Measurements from ENCODE around the gene CLEC18B.
"Not testable (repeated sequence)": the region's sequence is repeated elsewhere in the genome, so short reads cannot be mapped to it uniquely, and the experiment has no call there.

The CLEC18B gene

DNA sequence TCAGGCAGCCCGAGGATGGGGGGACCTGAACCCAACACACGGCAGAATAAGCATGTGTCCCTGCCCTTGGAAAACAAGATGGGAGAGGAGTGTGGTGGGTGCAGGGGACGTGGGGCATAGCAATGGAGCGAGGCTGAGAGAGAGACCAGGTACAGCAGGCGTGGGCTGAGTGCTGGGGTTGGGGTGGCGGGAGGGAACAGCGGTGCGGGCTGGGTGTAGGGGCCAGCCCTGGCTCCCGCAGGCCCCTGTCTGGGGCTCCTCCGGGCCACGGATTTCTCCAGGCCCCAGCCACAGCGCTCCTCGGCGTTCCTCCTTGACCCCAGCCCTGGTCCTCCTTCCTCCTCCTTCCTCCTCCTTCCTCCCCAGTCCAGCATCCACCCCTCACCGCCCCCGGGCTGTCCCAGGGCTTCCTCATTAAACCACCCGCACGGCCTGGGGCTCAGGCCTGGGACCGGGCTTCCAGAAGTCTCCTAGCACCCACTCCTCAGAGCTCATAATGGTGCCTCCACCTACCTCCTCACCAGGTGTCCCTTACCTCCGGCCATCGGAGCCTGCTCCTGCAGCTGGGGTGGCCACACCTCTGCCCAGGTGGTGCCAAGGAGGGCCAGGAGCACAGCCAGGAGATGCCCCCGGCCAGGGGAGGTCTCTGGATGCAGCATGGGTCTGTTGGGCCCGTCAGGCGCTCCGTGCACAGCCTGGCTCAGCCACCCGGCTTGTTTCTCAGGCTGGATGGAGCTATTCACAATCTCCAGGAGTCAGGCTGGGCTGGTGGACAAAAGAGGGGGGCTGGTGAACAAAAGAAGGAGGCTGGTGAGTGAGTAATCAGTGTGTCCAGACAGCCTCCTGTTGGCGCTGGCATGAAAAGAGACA lies at the start of gene CLEC18B:
TSS of gene CLEC18B (minus strand) at position 867 of the 870 bp plus-strand sequence. CDS start at position 659, 208 bp downstream.
- not testable (repeated sequence) for DNase-seq

DNA sequence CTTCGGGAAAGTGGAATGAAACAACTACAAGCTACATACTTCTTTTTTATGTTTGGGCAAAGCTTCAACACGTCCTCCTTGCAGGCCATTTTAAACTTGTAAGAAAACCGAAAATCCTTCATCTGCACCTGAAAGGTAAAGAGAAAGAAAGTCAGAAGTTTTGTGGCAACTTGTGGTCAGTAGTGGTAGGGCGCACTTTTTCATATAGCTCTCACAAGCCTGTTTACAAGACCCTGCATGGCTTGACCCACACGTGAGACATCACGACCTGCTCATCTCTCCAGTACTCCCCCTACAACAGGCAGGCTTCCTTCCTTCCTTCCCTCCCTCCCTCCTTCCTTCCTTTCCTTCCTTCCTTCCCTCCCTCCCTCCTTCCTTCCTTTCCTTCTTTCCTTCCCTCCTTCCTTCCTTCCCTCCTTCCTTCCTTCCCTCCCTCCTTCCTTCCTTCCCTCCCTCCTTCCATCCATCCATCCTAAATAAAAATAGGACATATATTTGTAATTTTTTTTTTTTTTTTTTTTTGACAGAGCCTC lies 48.7 kb upstream of the CLEC18B start:
- no peak for DNase-seq

DNA sequence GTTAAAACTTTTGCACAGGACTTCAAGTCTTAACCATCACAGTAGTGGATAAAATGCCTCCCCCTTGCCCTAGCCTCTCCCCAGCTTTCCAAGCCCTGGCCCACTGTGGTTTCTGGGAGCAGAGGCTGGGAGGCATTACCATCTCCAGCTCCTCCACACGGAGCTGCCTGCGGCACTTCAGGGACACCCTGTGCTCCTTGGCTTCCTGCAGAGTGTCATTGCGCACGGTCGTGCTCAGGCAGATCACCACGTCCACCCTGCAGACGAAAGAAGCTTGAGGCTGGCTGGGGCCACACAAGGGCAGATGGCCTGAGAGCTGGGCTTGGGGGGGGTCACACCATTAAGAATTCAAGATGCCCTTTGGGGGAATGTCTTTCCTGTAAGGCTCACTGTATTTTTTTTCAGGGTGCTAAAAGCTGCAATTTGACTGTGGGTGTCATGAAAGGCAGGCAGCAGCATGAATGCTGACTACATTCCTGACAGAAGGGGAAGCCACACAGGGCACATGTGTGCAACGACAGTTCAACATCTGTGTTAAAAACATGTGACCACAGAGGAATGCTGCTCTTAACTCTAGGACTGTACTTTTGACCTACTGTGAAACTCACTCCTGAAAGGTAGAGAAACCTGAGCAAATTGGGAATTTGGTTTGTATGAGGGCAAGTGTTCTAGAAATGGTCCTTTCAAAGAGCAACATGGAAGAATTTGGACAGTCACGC lies 47.7 kb upstream of the CLEC18B start:
- no peak for DNase-seq

DNA sequence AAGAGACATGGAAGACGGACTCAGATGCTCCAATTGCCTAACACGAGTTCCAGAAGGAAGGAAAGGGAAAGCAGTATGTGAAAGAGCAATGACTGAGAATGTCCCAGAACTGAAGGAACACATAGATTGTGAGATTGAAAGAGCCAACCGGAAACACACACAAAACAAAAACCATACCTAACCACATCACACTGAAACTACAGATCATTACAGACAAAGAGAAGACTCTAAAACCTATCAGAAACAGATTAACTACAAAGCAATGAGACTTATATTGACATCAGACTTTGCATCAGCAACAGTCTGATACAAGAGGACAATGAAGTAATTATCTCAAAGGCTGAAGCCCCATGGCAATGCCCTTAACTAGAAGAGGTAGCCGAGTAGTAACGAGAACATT lies 45.6 kb upstream of the CLEC18B start:
- no peak for DNase-seq

DNA sequence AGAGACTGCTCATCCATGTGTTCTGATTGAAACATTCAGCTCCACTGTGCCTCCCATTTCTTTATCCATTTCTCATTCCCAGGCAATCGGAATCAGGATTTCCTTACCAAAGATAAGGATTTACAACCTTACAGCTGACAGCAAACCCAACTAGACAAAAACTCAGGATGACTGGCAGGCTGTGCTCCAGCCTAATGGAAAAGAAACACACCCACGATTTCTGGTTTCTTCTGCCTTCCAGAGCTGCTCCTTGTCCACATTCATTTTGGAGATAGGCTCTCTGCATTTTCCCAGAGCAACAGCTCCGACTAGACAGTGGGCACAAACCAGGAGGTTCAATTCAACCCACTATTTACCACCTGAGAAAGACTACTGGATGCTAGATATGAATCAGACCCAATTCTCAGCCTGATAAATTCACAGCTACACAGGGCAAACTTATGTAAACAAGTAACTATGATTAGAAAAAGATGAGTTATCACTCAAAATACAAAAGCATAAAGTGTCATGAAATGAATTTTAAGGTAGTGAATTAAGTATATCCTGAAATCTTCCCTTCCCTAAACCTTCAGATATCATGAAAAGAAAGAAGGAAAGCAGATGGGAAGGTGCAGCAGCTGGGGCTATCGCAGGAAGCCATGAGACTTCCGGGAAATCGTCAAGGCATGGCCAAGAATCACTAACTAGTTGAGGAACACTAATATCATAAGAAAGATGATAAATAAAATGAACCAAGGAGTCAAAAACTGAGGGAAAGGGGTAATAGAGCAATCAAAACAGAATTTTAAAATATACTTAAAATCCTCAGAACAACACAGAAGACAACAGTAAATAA lies 44.8 kb upstream of the CLEC18B start:
- no peak for DNase-seq

DNA sequence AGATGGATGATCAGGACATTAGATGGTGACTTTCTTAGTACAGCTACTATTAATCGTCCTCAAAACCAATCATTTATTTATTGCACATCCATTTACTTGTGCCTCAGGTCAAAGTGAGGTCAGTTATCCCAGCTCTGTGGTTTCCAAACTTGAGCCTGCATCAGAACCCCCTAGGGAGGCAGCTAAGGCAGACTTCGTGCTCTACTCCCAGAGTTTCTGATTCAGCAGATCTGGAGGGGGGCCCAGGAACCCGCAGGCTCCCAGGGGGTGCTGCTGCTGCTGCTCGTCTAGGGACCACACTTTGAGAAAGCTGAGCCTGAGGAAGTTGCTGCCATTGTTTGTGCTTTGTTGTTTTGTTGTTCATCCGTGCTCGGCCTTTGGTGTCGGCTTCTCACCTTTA lies 44.0 kb upstream of the CLEC18B start:
- DNase-seq: no peak

DNA sequence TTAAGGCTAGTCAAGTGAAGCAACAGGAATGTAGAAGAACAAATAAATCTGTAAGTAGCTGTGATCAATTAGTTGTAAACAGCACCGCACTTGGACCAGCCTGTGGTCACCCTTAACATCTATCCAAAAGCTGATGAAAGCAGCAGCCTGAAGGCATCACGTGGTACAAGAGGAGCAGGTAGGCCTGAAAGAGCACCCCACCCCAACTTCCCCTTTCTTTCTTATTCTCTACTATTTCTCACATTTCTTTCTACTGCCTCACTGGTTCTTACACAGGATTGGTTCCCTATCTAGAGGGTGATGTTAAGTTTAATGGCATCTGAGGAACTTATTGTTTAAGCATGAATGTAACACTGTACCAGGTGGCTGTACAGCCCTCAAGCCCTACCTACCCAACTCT lies 42.6 kb upstream of the CLEC18B start:
- DNase-seq: no peak

DNA sequence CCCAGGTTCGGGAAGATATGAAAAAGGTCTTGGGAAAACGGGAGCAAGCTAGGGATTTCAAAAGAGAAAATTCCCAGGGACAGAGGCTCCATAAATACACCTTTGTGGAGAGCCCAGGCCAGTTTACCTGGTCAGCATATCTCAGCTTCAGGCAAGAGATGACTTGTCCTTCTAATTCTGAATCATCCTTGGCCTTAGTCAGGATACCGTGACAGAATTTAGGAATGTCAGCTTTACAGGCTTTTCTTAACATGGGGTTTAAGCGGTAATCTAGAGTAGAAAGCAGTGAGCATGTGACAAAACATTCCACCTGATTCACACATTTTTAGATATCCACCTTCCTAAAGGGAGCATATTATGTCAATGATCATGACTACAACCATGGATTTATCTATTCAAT lies 41.1 kb upstream of the CLEC18B start:
- no peak for DNase-seq

DNA sequence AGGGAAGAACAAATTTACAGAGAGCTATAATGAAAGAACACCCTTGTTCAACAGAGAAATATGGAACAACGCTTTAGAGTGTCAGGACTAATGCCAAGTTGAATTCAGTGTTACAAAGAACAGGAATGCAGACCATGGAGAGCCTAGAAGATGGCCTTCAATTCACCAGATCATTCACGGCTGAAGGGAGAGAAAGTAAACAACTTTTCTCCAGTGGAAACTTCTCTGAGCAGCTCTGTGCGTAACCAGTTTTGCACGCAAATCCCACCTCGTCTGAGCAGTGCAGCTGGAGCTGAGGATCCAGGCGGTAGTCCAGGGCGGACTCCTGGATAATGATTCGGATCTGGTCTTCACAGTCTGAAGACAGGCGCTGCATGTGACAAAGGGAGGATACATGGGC lies 40.5 kb upstream of the CLEC18B start:
- DNase-seq: no peak

DNA sequence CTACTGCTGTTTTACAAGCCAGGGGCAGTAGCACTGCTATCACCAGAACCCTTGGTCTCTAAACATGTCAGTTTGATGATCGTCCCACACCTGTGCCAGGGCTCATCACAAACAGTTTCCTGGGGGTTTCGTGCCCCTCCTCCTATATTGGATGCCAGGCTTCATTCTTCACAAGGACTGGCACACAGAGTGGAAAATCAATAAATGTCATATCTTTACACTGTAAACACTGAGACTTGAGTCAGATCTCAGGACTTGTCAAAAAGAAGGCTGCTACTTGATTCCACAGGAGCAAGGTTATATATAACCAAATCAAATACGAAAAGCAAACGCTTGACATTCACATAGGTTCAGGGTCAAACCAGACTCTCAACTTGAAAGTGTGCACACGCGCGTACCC lies 39.3 kb upstream of the CLEC18B start:
- DNase-seq: no peak

DNA sequence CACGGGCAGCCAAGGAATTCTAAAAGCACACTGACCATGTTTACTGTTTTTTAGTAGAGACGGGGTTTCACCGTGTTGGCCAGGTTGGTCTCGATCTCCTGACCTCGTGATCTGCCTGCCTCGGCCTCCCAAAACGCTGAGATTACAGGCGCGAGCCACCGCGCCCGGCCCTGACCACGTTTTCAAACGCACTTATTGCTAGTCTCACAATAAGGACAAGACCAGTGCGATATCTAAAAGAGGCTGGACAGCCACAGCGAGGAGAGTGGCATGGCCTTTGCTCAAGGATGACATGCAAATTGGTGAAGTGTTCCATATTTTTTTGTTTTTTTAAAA lies 35.0 kb upstream of the CLEC18B start:
- DNase-seq: no peak

DNA sequence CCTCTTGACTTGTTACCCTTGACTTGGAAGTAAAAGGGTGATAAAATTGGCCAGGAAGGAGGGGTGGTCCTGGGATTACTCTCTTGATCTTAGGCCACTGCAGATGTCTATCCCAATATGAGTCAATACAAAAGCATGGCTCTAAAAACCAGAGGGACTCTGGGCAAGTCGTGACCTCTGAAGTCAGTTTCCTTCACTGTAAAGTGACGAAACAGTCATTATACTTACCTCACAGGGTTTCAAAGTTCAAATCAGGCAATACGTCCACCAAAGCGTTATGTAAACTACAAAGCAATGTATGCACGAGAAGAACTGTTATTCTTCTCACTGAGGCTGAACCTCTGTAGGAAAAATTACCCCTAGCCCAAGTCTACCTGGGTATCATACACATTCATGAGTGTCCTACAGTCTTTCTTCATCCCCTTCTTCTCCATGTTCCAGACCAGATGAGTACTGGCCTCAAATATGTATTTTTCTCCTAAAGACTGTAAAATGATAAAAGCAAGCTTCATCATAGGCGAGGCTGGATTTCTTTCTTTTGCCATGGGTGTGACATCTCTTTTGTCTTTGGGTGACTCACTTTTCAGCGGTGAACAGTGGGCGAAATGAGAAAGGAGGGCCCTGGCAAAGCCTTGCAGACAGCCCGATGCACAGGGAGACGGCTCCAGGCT lies 34.5 kb upstream of the CLEC18B start:
- DNase-seq: no peak

DNA sequence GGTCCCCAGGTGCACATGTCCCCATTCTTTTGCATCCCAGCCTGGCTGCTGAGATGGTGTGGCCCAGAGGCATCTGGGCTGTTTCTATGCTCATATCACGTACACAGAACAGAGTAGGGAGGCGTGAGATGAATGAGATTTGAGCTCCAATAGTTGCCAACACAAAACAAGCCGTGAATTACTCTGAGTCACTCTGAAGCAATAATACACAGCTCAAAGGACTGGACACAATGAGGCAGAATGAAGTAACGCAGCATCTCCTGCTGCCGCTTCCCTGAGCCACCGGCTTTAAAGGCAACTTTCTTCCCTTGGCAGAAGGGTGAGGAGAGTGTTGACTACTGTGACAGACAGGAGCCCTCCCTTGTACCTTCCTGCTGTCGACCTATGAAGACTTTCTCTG lies 33.9 kb upstream of the CLEC18B start:
- no peak for DNase-seq

DNA sequence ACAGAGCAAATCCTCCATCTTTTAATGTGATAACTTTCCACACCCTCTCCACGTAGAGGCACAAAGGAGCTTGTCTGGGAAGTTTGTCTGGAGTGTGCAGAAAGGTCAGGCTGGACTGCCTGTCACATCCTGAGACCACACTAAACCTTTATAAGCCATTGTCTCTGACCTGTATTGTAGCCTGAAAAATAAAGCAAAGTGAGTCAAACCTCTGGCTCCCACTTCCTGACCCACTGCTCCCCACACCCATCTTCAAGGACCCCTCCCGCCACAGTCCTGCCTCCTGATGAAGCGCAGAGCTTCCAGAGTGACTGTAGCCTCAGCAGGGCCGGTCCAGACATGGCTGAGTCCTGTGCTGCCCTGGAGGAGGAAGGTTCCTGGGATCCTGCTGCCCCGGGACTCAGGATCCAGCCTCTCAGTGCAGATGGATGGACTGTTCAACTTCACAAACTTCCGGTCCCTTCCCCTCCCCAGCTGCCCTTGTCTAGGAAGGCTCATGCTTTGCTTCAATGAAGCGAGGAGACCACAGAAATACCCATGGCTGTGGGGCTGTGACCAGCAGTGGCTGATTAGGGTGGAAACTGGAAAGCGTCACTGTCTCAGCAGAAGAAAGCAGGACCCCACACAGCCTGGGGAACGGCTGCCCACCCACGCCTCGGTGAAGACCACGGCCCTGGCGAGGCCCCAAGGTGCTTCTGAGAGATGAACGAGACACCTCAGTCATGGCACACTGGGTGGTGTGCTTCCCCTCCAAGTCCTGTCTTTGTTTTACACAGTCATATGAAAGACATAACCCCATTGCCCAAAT lies 30.9 kb upstream of the CLEC18B start:
- DNase-seq: no peak

DNA sequence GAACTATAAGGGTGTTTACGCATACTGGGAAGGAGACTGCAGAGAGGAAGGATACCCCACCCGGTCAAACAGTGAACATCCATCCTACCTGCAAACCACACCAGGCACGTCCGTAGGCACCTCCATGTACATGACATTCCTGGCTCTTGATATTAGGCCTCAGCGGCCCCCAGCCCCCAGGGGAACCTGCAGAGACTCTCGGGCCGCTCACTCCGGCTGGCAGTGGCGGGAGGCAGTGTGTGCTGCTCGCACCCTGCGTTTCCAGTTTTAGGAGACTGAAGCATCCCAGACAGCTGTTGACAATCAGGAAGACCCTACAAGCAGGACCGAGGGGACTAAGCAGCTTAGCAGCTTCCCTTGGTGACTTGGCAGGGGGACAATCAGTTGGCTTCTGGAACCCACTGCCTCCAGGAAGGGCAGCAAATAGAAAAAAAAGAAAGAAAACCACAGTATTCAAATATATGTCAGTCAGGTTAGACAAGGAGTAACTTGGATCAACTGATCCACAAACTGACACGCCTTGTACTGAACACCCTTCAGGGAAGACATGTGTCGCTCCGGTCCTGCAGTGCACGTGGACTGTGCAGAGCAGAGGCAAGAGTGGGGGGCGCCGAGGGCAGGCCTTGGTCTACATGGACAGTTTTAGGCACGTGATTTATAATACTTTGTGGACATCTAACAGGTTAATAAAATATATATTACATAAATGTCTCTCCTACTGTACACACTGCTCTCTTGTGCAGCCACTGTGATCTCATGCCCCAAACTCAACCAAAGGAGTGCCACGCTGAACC lies 29.9 kb upstream of the CLEC18B start:
- no peak for DNase-seq

DNA sequence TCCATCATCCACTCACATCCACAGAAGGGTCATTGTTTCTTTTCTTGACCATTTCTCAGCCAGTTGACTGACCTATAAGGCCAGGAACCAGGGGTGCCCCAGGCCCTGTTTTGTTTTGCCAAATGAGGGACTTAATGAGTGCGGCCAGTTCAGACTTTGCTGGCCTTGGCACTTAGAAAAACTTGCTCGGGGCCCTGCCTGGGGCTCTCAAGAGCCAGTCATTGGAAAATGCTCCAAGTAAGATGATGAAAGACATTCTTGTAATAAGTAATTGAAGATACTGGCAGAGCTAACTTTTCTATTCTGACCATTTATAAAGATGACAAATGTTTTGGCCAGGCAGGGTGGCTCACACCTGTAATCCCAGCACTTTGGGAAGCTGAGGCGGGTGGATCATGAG lies 29.0 kb upstream of the CLEC18B start:
- DNase-seq: no peak

DNA sequence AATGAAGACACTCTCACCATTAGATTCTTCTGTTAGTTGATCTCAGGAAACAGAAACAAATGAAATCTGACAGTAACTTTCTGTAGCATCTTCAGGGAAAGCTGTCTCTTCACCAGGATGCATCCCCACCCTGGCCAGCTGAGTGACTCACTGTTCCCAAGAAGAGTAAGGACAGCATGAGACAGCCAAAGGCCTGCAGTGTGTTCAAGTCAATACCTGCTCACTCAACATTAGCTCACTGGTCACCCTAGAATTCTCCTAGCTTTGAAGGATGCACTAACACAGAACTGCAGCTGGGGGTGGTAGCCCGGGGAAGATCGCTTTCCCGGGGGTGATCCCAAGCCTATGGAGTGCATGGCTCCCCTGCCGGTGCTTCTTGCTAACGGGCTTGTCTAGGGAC lies 28.2 kb upstream of the CLEC18B start:
- no peak for DNase-seq

DNA sequence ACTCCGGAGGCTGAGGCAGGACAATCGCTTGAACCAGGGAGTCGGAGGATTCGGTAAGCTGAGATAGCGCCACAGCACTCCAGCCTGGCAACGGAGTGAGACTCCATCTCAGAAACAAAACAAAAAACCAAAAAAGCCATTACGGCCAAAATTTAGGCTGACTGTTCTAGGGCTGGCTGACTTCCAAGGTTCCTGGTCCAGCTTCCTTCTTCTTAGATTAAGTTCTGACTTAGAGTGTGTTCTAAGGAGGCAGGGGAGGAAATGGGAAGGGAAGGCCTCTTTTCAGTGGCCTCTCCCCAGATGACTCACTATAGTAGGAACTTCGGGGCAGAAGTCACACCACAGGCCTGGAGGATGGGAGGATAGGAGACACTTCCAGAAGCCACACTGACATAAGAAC lies 27.7 kb upstream of the CLEC18B start:
- no peak for DNase-seq

DNA sequence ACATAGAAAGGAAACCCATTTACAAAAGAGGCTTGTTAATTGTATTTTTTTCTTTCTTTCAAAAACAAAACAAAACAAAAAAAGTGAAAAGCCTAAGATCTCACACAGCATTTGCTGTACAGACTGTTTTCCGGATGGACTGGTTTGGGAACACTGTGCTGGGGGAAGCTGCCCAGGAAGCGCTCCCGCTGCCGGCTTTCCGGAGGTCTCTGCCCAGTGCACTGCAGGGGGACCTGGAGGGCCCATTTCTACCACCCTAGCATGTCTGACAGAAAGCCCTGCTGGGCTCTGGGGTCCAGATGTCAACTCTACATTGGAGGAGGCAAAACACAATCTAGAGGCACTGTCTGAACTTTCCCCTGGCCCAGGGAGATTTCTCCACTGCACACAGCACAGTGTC lies 26.3 kb upstream of the CLEC18B start:
- DNase-seq: no peak

DNA sequence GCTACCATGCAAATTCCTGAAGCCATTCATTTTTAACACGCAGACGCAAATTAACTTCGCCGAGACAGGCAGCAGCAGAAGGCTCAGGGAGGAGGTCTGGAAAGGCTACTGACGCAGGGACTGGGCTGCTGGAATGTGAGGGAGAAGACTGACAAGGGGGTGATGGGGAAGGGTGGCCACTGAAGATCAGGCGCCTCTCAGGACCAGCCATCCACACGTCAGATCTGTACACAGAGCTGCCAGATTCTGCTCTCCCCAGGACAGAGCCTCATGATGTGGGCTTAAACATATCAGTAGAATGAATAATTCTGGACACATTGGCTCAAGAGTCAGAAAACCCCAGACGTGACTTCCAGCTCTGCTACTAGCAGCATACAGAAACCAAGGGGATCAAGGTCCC lies 25.6 kb upstream of the CLEC18B start:
- DNase-seq: no peak

All from amniotic stem cell (primary cell).